Vagina (tissue), 2 donors: ENCODE data around the gene NOP14. TPM values are rescaled to one million over a fixed set of nuclear protein-coding genes. Genes with fewer than 3 reads are reported as not detected.
"Not testable (repeated sequence)": the region's sequence is repeated elsewhere in the genome, so short reads cannot be mapped to it uniquely, and the experiment has no call there.

Experiments
- DNase-seq, 2 donors: peaks; one replicate each; pipeline ENCODE4 v3.0.0-alpha.2; 2017; ENCODE audit errors: extremely low spot score in 2 of 2
- H3K27ac ChIP-seq: fragments of 200-600 bp; sonication (generic); one replicate; pipeline ENCODE4 v1.5.1; 2019
- H3K27me3 ChIP-seq: fragments of 200-600 bp; sonication (generic); one replicate; pipeline ENCODE4 v1.5.1; 2019
- H3K36me3 ChIP-seq, 2 donors: fragments of 200-600 bp; sonication (generic); one replicate each; pipeline ENCODE4 v1.5.1; 2017 to 2019
- H3K4me1 ChIP-seq: fragments of 200-600 bp; sonication (generic); one replicate; pipeline ENCODE4 v1.5.1; 2019
- H3K4me3 ChIP-seq, 2 donors: fragments of 200-600 bp; sonication (generic); 1 replicate in 1 of 2; 2 replicates in 1 of 2; pipeline ENCODE4 v1.5.1; 2016 to 2019
- H3K9me3 ChIP-seq: fragments of 200-600 bp; sonication (generic); one replicate; pipeline ENCODE4 v1.5.1; 2019
- POLR2A ChIP-seq, 2 donors: fragments of 450-650 bp; IDR thresholded peaks; one replicate each; pipeline ENCODE4 v1.6.1; 2017; ENCODE audit warnings: antibody characterized with exemption in 2 of 2, mild to moderate bottlenecking in 2 of 2, moderate library complexity in 2 of 2
- POLR2AphosphoS5 ChIP-seq, 2 donors: sonication (generic); formaldehyde crosslinking; IDR thresholded peaks; one replicate each; pipeline ENCODE4 v1.9.0; 2017; ENCODE audit warnings: antibody characterized with exemption in 2 of 2, mild to moderate bottlenecking in 2 of 2, low read depth in 1 of 2; ENCODE audit not compliant: insufficient read depth in 1 of 2
- intact Hi-C: fragments of 100-400 bp; cut with DNase I; formaldehyde crosslinking; loops from one replicate; pipeline ENCODE4 v1.15.1; 2023
- total RNA-seq: library from RNA; depleted of rRNA; stranded (reverse); fragments of >200 nt; gene quantifications from one replicate; pipeline ENCODE4 v1.2.3, GENCODE V29; 2016
- TF ChIP-seq, protein P1 (sequence below), 3 experiments: fragments of 450-650 bp in 2 of 3; fragments of 200-600 bp in 1 of 3; sonication (generic) in 1 of 3; IDR thresholded peaks; one replicate each; pipeline ENCODE4 v1.5.1; 2017 to 2019; ENCODE audit warnings: antibody characterized with exemption in 3 of 3, mild to moderate bottlenecking in 2 of 3, moderate library complexity in 2 of 3

Gene NOP14
- total RNA-seq, 1 donor from 2014 or later = 18.9 TPM

DNA sequence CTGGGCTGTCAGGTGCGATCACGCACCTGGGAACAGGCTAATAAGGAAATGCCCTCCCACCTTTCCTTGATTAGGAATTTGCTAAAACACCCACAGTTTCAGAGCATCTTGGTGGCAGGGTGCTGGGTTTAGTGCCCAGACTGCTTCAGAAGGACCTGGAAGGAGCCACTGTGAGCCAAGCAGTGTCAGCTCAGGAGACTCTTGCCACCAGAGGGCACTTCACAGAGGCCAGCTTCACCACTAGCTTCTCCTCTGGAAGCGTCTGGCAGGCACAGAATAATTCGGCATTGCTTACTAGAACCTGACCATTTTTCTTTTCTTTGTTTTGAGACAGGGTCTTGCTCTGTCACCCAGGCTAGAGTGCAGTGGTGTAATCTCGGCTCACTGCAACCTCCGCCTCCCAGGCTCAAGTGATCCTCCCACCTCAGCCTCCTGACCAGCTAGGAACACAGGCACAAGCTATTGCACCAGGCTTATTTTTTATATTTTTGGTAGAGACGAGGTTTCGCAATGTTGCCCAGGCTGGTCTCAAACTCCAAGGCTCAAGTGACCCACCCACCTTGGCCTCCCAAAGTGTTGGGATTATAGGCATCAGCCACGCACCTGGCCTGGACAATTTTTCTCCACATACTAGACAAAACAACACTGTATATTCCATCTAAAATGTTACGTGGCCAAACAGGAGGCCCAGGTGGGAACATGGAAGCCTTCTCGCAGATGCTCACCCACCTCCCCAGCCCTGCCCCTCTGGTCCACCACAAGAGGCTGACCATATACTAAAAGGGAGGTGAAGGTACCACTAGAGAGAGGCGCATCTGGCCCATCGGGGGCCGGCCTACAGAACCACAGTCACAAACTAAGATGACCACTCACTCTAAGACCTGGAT lies 14.1 kb downstream of the NOP14 start:
- Histone ChIP-seq H3K27ac (no peak overlapping the region), H3K36me3 (peaks cover 0 to 93% of the 10 kb centered on the region in 2 donors), H3K4me1 (no peaks in the 10 kb centered on the region), H3K4me3 (no peak overlapping the region), H3K27me3 (no peaks in the 10 kb centered on the region), H3K9me3 (no peaks in the 10 kb centered on the region)
- intact Hi-C loops = no loop called here
- DNase-seq = peak in 1 of 2 donors; percentile 67
- TF ChIP-seq, protein P1, sequence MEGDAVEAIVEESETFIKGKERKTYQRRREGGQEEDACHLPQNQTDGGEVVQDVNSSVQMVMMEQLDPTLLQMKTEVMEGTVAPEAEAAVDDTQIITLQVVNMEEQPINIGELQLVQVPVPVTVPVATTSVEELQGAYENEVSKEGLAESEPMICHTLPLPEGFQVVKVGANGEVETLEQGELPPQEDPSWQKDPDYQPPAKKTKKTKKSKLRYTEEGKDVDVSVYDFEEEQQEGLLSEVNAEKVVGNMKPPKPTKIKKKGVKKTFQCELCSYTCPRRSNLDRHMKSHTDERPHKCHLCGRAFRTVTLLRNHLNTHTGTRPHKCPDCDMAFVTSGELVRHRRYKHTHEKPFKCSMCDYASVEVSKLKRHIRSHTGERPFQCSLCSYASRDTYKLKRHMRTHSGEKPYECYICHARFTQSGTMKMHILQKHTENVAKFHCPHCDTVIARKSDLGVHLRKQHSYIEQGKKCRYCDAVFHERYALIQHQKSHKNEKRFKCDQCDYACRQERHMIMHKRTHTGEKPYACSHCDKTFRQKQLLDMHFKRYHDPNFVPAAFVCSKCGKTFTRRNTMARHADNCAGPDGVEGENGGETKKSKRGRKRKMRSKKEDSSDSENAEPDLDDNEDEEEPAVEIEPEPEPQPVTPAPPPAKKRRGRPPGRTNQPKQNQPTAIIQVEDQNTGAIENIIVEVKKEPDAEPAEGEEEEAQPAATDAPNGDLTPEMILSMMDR (IDR thresholded peaks at IDR 0.05) = no peak
- TF ChIP-seq POLR2AphosphoS5 (IDR thresholded peaks at IDR 0.05; ENCODE audit: insufficient read depth in 1 of 2, low read depth in 1 of 2) (no peak), POLR2A (IDR thresholded peaks at IDR 0.05) (no peak)

GRCh38 chr4:2947926-2948325 lies 15.3 kb downstream of the NOP14 start:
- TF ChIP-seq POLR2AphosphoS5 (IDR thresholded peaks at IDR 0.05; ENCODE audit: insufficient read depth in 1 of 2, low read depth in 1 of 2) (no peak), POLR2A (IDR thresholded peaks at IDR 0.05) (no peak)
- TF ChIP-seq, protein P1 (IDR thresholded peaks at IDR 0.05) = no peak
- DNase-seq = no peak
- intact Hi-C loops = no loop called here
- no peaks in the 10 kb centered on the region for H3K4me1 ChIP-seq
- no peaks in the 10 kb centered on the region for H3K9me3 ChIP-seq
- no peaks in the 10 kb centered on the region for H3K27me3 ChIP-seq
- H3K36me3 ChIP-seq = peaks cover 0 to 92% of the 10 kb centered on the region in 2 donors
- no peak overlapping the region for H3K4me3 ChIP-seq
- no peak overlapping the region for H3K27ac ChIP-seq

GRCh38 chr4:2946812-2947600 lies 16.2 kb downstream of the NOP14 start:
- Histone ChIP-seq H3K4me3 (no peak overlapping the region), H3K36me3 (peaks cover 0 to 92% of the 10 kb centered on the region in 2 donors), H3K9me3 (no peaks in the 10 kb centered on the region), H3K27me3 (no peaks in the 10 kb centered on the region), H3K4me1 (no peaks in the 10 kb centered on the region), H3K27ac (no peak overlapping the region)
- intact Hi-C loops = no loop called here
- peak in 1 of 2 donors; percentile 69 for DNase-seq
- no peak for TF ChIP-seq POLR2AphosphoS5 (IDR thresholded peaks at IDR 0.05; ENCODE audit: insufficient read depth in 1 of 2, low read depth in 1 of 2)
- TF ChIP-seq, protein P1 (IDR thresholded peaks at IDR 0.05) = no peak
- TF ChIP-seq POLR2A (IDR thresholded peaks at IDR 0.05) = no peak

GRCh38 chr4:2945619-2946604 lies 17.3 kb downstream of the NOP14 start:
- peaks cover 0 to 92% of the 10 kb centered on the region in 2 donors for H3K36me3 ChIP-seq
- H3K4me3 ChIP-seq, H3K4me1 ChIP-seq, intact Hi-C loops, H3K27me3 ChIP-seq, H3K9me3 ChIP-seq, H3K27ac ChIP-seq: not testable (repeated sequence)
- DNase-seq = peak in 1 of 2 donors; percentile 65
